Fibroblast of pulmonary artery (primary cell): ENCODE data around the gene TCP11L2.
"Not testable (repeated sequence)": the region's sequence is repeated elsewhere in the genome, so short reads cannot be mapped to it uniquely, and the experiment has no call there.

ENCODE experiments used
- DNase-seq: peaks from one replicate; pipeline ENCODE4 v3.0.0-alpha.2; 2010; ENCODE audit warnings: low read depth
- H3K4me3 ChIP-seq: replicated peaks from 2 replicates; pipeline ENCODE4 v1.5.1; 2011; ENCODE audit warnings: low read depth, mild to moderate bottlenecking, control low read depth, low read length, moderate library complexity
- TF ChIP-seq, protein P1 (sequence below): IDR thresholded peaks from 2 replicates; pipeline ENCODE4 v1.5.1; 2011; ENCODE audit warnings: mild to moderate bottlenecking, control low read depth, low read length, inconsistent platforms; ENCODE audit errors: missing control alignments

The TCP11L2 gene

GRCh38 chr12:106310687-106311086 is 8.2 kb downstream of the TCP11L2 start:
- no peak for DNase-seq
- H3K4me3 ChIP-seq = no peak overlapping the region
- TF ChIP-seq, protein P1, sequence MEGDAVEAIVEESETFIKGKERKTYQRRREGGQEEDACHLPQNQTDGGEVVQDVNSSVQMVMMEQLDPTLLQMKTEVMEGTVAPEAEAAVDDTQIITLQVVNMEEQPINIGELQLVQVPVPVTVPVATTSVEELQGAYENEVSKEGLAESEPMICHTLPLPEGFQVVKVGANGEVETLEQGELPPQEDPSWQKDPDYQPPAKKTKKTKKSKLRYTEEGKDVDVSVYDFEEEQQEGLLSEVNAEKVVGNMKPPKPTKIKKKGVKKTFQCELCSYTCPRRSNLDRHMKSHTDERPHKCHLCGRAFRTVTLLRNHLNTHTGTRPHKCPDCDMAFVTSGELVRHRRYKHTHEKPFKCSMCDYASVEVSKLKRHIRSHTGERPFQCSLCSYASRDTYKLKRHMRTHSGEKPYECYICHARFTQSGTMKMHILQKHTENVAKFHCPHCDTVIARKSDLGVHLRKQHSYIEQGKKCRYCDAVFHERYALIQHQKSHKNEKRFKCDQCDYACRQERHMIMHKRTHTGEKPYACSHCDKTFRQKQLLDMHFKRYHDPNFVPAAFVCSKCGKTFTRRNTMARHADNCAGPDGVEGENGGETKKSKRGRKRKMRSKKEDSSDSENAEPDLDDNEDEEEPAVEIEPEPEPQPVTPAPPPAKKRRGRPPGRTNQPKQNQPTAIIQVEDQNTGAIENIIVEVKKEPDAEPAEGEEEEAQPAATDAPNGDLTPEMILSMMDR = no peak

GRCh38 chr12:106311139-106311538 is 8.6 kb downstream of the TCP11L2 start:
- no peak for DNase-seq
- TF ChIP-seq, protein P1 = no peak
- H3K4me3 ChIP-seq = no peak overlapping the region

- not testable (repeated sequence) for H3K4me3 ChIP-seq, DNase-seq
Observed at GRCh38 chr12:106313413-106313812, 10.9 kb downstream of the TCP11L2 start.

- DNase-seq = no peak
- H3K4me3 ChIP-seq = no peak overlapping the region
- TF ChIP-seq, protein P1 = no peak
Observed at GRCh38 chr12:106315523-106315922, 13.0 kb downstream of the TCP11L2 start.

DNA sequence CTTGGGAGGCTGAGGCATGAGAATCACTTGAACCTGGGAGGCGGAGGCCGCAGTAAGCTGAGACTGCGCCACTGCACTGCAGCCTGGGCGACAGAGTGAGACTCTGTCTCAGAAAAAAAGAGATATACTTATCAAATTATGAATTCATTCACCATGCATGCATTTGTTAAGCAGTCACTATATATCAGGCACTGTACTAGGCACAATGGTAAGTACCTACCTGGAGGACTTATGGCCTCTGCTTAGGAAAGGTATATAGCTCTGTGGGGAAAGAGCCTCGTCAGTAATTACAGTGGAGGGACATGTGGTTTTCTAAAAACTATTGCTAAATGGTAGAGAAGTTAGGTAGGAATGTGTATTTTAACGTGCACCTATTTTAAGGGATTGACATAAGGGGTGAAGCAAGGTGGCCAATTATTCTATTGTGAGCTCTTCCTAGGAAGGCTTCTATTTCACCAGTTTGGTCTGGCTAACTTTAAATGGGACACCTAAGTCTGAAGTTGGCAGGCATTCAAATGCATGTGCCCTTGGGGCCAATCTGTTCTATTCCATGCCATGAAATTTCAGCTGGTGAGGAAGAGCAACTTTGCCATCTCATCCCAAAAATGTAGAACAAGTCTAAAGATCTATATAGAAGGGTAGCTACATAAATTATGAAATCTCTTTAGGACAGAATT is 15.0 kb downstream of the TCP11L2 start:
- DNase-seq = no peak
- TF ChIP-seq, protein P1 = no peak
- no peak overlapping the region for H3K4me3 ChIP-seq

- no peak overlapping the region for H3K4me3 ChIP-seq
Observed at GRCh38 chr12:106321139-106321850, 18.8 kb downstream of the TCP11L2 start.

GRCh38 chr12:106323537-106323936 is 21.0 kb downstream of the TCP11L2 start:
- H3K4me3 ChIP-seq = no peak overlapping the region
- DNase-seq = no peak
- TF ChIP-seq, protein P1 = no peak

More at GRCh38 chr12:106321139-106321850, 18.8 kb downstream of the TCP11L2 start:
- no peak for DNase-seq
- TF ChIP-seq, protein P1 = no peak
